Measurements from ENCODE around the gene DNASE1L1.
A peak's percentile ranks its signal among the peaks of the same experiment; 100 is the strongest.
"Not testable (repeated sequence)": the region's sequence is repeated elsewhere in the genome, so short reads cannot be mapped to it uniquely, and the experiment has no call there.

The DNASE1L1 gene

GRCh38 chrX:154398668-154399526 lies 10.2 kb downstream of the DNASE1L1 start:
- TF ChIP-seq CTCF (IDR thresholded peaks at IDR 0.05; ENCODE audit: insufficient read depth, low read length, poor library complexity, severe bottlenecking): peak; percentile 73
- DNase-seq (ENCODE audit: extremely low read depth, insufficient read length): peak; percentile 76
- Histone ChIP-seq H3K27me3 (replicated peaks; ENCODE audit: control insufficient read depth, insufficient read depth, low read length) (no peaks in the 10 kb centered on the region), H3K4me3 (replicated peaks; ENCODE audit: low read depth, low read length) (peak overlapping the region; percentile 89), H3K36me3 (ENCODE audit: control insufficient read depth, insufficient read depth, low read length) (peaks cover 11% of the 10 kb centered on the region)

- peaks cover 11% of the 10 kb centered on the region for H3K36me3 ChIP-seq (ENCODE audit: control insufficient read depth, insufficient read depth, low read length)
- TF ChIP-seq CTCF (IDR thresholded peaks at IDR 0.05; ENCODE audit: insufficient read depth, low read length, poor library complexity, severe bottlenecking): no peak
- H3K27me3 ChIP-seq (replicated peaks; ENCODE audit: control insufficient read depth, insufficient read depth, low read length): no peaks in the 10 kb centered on the region
- DNase-seq (ENCODE audit: extremely low read depth, insufficient read length): peak; percentile 96
- peak within 1 kb of the TSS; percentile 89 for H3K4me3 ChIP-seq (replicated peaks; ENCODE audit: low read depth, low read length)
These were observed 11.0 kb downstream of the DNASE1L1 start, which contains the start of gene RPL10 for GRCh38 chrX:154397888-154398667. Gene RPL10, plus strand, starts transcription at chrX:154398377. Its CDS starts 143 bp downstream, at chrX:154398520.

GRCh38 chrX:154396973-154397887 lies 11.8 kb downstream of the DNASE1L1 start:
- peak overlapping the region; percentile 89 for H3K4me3 ChIP-seq (replicated peaks; ENCODE audit: low read depth, low read length)
- H3K36me3 ChIP-seq (ENCODE audit: control insufficient read depth, insufficient read depth, low read length): peaks cover 11% of the 10 kb centered on the region
- no peak for TF ChIP-seq CTCF (IDR thresholded peaks at IDR 0.05; ENCODE audit: insufficient read depth, low read length, poor library complexity, severe bottlenecking)
- DNase-seq (ENCODE audit: extremely low read depth, insufficient read length): peak; percentile 82
- H3K27me3 ChIP-seq (replicated peaks; ENCODE audit: control insufficient read depth, insufficient read depth, low read length): no peaks in the 10 kb centered on the region

GRCh38 chrX:154396363-154396762 lies 12.7 kb downstream of the DNASE1L1 start:
- H3K4me3 ChIP-seq (replicated peaks; ENCODE audit: low read depth, low read length): peak overlapping the region; percentile 89
- not testable (repeated sequence) for H3K27me3 ChIP-seq (replicated peaks; ENCODE audit: control insufficient read depth, insufficient read depth, low read length); H3K36me3 ChIP-seq (ENCODE audit: control insufficient read depth, insufficient read depth, low read length); DNase-seq (ENCODE audit: extremely low read depth, insufficient read length)

GRCh38 chrX:154389812-154390747 lies 19.0 kb downstream of the DNASE1L1 start:
- H3K27me3 ChIP-seq (replicated peaks; ENCODE audit: control insufficient read depth, insufficient read depth, low read length); H3K36me3 ChIP-seq (ENCODE audit: control insufficient read depth, insufficient read depth, low read length); DNase-seq (ENCODE audit: extremely low read depth, insufficient read length); H3K4me3 ChIP-seq (replicated peaks; ENCODE audit: low read depth, low read length): not testable (repeated sequence)

- not testable (repeated sequence) for H3K36me3 ChIP-seq (ENCODE audit: control insufficient read depth, insufficient read depth, low read length); DNase-seq (ENCODE audit: extremely low read depth, insufficient read length); H3K4me3 ChIP-seq (replicated peaks; ENCODE audit: low read depth, low read length); H3K27me3 ChIP-seq (replicated peaks; ENCODE audit: control insufficient read depth, insufficient read depth, low read length)
These were observed 20.4 kb downstream of the DNASE1L1 start for GRCh38 chrX:154388649-154389048.

- H3K4me3 ChIP-seq (replicated peaks; ENCODE audit: low read depth, low read length); H3K36me3 ChIP-seq (ENCODE audit: control insufficient read depth, insufficient read depth, low read length); H3K27me3 ChIP-seq (replicated peaks; ENCODE audit: control insufficient read depth, insufficient read depth, low read length); DNase-seq (ENCODE audit: extremely low read depth, insufficient read length): not testable (repeated sequence)
These were observed 21.0 kb downstream of the DNASE1L1 start for GRCh38 chrX:154388094-154388493.

Measured in GM06990 (cell line).